ENCODE measurements around the gene SLC31A1.
"Not testable (repeated sequence)": the region's sequence is repeated elsewhere in the genome, so short reads cannot be mapped to it uniquely, and the experiment has no call there.

The SLC31A1 gene

DNA sequence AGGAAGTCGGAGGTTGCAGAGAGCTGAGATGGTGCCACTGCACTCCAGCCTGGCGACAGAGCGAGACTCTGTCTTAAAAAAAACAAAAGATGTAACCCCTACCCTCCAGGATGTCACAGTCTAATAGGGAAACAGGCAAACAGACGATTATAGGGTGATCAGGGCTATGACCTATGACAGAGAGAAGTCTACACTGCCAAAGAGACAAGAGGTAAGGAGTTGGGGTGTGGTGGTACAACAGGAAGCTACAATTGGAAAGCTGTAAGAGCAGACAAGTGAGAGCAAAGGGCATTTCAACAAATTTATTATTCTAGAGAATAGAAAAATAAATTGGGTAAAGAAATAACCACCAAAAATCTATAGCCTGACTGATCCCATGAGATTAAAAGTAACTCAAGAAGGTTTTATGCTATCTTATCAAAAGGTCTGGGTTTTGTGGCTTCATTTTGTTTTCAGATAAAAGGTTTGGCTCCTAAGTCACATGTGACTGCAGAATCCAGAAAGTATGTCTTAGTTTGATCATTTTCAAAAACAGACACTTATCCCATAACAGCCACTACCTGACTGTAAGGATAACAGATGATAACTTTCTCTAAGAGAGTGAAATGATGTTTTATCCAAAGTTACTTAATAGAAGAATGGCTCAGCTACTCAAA is 46.7 kb downstream of the SLC31A1 start:
- no peak for DNase-seq

DNA sequence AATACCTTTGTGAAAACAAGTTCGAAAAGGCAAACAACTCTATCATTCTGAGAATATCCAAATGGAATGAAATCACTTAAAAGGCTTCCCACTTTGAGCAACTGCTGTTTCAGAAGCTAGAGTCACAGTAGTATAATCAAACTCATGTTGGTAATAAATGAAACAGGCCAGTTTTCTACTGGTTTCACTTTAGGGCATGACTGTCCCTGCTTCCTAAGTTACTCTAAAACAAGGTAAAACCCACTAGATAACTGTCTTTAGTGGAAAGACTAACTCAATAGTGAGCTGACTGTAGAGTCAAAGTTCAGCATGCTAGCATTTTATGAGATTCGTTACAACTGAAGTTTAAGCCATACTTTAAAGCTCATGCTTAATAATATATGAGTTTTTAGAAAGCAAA is 48.0 kb downstream of the SLC31A1 start:
- DNase-seq = no peak

DNA sequence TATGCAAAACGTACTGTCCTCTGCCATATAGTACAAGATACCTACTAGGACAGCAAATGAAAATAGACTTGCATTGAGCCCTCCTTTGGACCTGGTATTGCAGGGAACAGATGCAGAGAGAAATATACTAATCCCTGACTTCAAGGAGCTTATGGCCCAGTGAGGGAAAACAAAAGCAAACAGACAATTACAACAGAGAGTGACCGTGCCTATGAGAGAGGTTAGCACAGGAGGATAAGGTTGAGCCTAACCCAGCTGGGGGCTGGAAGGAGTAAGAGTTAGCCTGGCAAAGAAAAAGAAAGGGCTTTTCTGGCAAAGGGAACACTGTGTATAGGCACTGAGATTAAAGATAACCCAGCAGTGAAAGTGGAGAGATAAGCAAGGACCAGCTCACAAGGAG is 48.5 kb downstream of the SLC31A1 start:
- no peak for DNase-seq

DNA sequence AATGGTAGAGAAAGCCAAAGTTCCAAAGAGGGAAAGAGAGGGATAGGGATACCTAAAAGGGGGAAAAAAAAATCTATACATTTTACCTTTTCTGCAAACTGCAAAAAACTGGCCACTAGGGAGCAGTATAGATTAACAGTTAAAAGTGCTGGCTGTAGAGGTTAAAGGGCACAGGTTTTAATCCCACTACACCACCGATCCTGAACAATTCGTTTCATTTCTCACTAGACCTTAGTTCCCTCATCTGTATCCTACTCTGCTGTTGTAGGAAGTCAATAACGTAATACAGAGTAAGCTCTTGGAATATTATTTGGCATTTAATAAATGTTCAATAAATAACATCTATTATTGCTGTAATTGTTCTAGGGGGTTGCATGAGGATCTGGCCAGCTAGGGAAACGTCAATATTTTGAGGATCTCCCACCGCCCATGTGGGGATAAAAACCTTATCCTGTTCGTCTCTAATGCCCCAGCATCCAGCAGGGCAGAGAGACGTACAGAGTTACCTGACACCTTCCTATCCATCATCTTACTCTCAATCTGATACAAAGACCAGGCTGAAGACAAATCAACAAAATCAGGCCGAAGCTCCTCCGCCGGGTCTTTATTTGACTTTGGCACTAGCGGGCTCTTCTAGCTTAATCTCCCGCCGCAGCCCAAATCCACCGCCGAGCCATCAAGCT is 53.3 kb downstream of the SLC31A1 start:
- peak in 1 of 2 donors; percentile 75 for DNase-seq

DNA sequence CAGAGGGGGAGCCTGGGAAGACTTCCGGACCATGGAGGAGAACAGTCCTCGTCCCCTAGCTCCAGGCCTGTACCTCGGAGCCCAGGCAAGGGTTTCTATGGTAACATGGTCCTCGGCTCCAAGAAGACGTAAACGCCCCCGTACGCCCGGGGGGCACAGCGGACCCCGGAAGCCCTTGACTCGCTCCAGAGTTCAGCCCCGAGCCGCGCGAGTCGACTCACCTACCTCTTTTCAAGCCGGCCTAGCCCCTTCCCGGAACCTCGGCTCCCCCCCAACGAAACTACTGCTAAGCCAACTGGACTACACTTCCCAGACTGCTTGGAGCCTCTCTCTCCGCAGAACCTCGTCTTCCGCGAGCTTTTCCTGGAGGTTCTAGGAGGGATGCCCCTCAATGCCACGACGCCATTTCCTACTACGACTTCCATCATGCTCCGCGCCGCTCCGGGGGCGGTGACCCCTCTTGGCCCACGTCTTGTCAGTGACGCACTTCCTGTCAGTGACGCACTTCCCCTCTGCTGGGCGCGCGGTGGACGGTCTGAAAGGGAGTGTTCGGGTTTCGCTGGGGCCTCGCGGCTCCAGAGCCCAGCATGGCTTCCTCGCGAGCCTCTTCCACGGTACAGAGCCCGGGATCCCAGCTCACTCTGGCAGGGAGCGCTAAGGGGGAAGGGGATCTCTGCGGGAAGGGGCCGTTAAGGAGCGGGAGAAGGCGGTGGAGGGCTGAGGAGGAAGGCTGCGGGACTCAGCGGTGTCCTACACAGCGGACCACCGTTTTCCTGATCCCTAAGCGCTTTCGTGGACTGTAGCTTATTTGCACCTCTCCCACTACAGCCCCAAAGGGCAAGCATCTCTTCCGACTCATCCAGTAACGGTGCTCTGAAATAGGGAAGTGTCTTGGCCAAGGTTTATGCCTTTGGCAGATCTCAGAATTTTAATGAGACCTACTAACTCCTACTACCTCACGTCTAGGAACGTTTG is 54.1 kb downstream of the SLC31A1 start, which contains the start of the genes CDC26 and PRPF4:
CDC26 (minus strand) TSS at position 416 of the 975 bp plus-strand sequence. CDS start 3,065 bp downstream, outside the sequence.
PRPF4 (plus strand) TSS at position 502 of the 975 bp plus-strand sequence; CDS start at position 588, 86 bp downstream.
- DNase-seq = peak; percentile 96

DNA sequence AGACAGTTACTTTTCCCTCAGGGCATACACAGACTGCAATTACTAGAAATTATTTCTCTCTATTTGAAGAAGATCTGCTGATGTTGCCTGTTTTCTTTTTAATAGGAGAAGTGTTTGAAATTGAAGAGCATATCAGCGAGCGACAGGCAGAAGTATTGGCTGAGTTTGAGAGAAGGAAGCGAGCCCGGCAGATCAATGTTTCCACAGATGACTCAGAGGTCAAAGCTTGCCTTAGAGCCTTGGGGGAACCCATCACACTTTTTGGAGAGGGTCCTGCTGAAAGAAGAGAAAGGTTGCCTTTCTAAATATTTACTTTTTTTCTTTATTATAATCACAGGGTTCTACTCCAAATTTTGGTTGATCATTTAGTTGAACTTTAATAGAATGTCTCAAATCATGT is 57.5 kb downstream of the SLC31A1 start:
- no peak for DNase-seq

DNA sequence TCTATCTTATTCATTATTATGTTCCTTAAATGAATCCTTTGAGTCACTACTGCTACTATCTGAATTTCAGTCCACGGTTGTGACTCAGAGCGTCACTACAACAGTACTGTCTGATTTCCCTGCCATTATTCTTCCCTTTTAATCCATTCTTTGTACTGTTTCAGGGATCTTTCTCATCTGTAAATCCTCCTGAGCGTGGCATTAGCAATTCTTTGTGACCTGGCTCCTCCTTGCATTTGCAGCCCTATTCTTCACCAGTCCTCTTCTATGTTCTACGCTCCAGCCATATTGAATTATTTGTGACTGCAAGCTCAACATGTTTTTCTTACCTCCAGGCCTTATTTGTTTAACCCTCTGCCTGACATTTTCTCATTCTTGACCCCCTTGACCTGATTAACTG is 60.0 kb downstream of the SLC31A1 start:
- no peak for DNase-seq

DNA sequence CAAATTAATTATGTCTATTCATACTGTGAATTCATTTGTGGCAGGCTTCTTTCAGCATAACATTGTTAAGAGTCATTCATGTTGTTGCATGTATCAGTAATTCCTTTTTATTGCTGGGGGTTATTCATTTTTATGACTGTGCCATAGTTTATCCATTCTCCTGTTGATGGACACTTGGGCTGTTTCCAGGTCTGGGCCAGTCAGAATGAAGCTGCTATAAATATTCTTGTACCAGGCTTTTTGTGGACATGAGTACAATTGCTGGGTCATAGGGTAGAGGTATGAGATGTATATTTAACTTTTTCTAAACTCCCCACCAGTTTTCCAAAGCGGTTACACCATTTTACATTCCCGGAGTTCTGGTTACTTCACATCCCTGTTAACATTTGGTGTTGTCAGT is 67.7 kb downstream of the SLC31A1 start:
- DNase-seq = no peak

DNA sequence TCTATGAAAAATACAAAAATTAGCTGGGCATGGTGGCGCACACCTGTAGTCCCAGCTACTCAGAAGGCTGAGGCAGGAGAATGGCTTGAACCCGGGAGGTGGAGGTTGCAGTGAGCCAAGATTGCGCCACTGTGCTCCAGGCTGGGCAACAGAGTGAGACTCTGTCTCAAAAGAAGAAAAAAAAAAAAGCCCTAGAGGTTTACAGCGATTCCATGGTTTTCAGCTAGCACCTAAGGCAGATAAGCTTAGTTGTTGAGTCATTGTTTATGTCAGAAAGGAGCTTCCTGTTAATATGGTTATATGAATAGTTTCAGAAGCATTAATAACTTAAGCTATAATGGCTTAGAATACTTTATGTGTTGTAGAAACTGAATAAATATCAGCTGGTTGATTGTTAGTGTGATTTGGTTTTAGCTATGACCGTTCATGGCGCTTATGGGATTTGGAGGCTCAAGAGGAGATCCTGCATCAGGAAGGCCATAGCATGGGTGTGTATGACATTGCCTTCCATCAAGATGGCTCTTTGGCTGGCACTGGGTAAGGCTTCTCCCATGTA is 68.8 kb downstream of the SLC31A1 start:
- no peak for DNase-seq

DNA sequence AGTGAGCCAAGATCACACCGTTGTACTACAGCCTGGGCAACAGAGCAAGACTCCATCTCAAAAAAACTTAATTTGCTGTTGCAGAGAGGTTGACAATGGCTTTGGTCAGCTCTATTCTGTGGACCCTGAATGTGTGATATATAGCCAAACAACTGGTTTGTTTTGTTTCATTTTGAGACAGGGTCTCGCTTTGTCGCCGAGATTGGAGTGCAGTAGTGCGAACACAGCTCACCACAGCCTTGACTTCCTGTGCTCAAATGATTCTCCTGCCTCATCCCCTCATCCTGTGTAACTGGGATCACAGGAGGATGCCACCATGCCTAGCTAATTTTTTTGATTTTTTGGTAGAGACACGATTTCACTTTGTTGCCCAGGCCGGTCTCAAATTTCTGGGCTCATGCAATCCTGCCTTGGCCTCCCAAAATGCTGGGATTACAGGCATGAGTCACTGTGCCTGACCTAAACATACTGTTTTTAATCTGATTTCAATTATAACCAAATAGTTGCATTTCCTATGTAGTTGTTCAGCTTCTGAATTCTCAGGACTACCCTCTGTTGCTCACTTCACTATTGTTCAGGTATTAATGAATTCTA is 72.0 kb downstream of the SLC31A1 start:
- no peak for DNase-seq

DNA sequence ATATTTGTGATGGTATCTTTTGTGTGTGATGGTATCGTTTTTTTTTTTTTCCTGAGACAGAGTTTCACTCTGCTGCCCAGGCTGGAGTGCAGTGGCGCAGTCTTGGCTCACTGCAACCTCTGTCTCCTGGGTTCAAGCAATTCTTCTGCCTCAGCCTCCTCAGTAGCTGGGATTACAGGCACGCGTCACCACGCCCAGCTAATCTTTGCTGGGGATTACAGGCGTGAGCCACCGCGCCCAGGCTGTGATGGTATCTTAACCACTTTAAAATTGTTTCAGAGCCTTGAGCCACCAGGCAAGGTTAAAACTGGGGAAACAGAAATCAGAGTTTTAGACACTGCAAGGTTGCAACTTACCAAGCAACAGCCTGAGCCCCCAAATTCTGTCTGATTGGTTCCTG is 74.9 kb downstream of the SLC31A1 start:
- not testable (repeated sequence) for DNase-seq

DNA sequence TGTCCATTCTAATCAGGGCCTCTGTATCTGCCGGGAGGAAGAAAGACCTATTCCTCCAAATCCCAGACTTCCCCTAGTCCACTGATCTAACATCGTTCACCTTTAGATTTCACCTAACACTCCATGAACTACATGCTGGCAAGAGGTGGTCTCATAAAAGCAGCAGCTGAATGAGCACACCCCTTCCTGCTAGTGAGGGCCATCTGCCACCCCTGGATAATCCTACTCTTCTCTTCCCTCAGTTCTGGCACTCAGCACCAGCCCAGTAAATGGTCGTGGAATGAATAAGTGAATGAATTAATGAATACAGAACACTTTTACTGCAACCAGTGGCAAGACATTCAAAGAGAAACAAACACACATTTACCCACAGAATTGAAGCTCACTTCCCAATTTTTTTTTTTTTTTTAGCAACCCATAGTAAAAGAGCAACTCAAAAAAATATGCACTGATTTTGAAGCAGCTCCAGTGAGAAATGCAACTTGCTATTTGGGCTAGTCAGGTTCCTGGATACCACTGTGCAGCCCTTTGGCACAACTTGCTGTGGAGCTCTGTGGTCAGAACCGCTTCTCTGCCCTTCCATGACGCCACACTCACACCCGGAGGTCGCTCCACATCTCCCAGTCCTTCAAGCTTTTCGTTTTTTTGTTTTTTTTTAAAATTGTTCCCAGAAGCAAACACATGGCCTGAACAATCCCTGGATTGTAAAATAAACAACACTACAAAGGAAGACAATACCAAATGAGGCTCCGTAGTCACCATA is 75.6 kb downstream of the SLC31A1 start:
- no peak for DNase-seq

DNA sequence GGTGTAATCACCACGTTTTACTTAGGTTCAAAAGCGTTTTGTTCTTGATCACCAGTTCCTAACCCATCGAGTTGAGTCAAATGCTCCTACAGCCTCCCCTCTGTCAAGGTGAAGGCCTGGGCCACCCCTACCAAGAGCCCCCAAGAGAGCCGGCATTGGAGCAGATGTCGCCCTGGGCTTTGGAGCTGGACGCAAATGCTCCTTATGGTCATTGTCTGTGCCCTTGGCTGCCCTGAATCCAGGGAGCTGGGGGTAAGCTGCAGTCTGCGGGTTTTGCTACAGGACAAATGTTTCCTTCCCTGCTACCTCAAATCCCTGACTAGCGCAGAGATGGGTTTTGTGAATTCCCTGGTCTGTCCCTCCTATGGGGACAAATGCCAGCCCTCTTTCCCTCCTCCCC is 77.0 kb downstream of the SLC31A1 start:
- no peak for DNase-seq

DNA sequence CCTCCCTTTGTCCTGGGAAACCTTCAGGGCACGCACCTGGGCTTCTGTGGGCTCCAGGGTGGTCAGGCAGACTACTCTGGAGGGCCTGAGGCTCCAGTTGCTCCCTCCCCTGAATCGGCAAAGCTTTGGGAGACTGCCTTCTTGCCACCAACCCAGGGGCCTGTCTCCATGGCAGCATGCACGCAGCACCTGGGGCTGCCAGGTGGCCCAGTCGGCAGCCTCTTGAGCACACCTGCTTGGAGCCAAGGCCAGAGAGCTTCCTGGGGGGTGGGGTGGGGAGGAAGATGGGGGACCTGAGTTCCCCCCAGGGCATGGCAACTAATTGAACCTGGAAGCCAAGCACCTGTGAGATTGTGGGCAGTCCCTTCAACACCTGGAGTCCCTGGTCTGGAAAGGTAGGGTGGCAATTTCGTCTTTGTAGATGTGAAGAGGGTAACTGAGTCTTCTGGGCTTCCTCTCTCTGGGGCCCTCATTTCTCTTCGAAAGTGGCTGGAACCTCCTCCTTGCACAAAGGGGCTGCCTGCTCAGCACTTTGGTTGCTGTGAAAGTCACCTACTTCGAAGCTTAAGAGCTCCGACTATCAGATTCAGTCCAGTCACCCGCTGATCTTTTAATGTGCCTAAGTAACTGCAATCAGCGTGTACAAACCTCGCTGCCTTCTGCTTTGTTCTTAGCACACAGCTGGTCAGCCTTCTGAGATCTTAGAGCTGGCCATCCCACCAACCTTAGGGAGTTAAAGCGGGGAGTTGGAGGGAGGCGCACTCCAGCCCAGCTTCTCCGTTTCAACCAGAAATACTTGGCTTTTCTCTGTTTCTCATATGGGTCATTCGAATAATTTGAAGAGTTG is 77.8 kb downstream of the SLC31A1 start:
- DNase-seq = no peak

DNA sequence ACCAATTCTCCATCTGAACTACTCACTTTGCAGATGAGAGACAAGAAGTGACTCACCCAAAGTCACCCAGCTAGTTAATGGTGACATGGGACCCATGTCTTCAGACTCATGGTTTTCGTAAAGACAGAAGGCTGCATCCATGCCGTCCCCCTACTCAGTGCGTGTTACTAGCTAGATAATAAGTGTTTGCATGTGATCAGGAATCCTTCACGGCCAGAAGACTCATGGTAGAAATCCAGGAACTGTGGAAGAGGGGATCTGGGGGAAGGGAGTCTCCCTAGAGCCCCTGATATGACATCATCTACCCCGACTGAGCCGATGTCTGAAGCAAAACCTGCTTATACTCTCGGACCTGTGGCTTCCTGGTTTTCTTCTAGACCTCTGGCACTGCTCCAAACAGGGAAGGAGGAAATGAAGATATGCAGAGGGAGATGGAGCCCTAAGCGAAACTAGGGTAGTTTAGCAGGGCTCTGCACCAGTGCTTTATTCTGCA is 78.5 kb downstream of the SLC31A1 start:
- peak in 1 of 2 donors; percentile 17 for DNase-seq

DNA sequence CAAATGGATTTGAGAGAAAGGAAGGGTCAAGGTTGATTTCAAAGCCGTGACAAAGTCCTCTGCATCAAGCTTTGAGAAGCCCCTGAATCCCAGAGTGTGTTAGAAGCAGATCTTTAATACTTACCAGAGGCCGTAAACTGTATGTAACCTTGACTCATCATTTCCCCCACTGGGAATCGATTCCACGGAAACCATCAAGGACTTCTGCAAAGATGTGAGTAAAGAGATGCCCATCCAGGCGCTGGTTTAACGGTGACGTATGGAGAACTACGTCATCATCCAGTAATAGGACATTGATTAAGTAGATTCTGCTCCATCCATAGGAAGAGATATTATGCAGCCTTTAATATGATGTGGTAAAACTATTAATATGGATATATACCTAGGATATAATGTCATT is 80.2 kb downstream of the SLC31A1 start:
- no peak for DNase-seq

DNA sequence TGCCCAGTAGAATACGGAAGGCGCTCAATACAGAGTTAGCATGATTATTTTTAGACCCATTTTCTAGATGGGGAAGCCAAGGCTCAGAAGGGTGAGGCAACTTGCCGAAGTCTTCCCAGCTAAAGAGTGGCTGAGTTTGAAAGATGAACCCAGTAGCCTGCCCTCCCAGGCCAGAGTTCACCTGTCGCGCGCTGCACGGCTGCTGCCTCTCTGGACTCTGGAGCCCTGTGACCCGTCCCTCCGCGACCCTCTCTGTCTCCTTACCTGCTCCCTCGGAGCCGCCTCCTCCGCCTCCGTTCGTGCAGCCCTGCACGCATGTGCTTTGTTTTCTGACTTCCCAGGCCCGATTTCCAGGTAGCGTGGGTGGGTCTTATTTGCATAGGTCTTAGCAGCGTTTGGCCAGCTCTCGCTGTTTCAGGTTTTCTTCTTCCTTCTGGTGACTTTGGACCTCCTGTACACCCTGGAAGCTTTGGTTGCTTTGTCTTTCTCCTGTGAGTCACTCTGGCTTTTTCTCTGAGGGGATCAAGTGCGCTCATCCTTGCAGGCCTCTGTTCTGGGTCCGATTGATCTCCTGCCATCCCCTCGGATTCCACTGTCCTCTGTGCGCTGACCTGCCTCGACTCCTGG is 81.6 kb downstream of the SLC31A1 start, which contains the start of gene RNF183:
RNF183 (minus strand) TSS at position 585 of the 627 bp plus-strand sequence. CDS start 5,192 bp downstream, outside the sequence.
- no peak for DNase-seq

DNA sequence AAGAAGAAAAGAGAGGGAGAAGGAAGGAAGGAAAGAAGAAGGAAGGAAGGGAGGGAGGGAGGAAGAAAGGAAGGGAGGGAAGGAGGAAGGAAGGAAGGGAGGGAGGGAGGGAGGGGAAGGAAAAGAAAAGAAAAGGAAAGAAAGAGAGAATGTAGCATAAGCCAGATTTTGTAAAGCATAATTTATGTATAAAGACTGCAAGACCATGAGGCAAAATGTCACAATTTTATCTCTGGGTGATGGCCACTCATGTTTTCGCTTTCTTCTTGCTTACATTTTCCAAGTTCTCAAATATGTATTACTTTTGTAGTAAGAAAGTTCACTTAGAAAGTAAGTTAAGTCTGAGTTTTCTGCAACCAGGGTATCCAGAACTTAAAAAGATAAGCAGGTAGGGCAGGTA is 85.2 kb downstream of the SLC31A1 start:
- no peak for DNase-seq

DNA sequence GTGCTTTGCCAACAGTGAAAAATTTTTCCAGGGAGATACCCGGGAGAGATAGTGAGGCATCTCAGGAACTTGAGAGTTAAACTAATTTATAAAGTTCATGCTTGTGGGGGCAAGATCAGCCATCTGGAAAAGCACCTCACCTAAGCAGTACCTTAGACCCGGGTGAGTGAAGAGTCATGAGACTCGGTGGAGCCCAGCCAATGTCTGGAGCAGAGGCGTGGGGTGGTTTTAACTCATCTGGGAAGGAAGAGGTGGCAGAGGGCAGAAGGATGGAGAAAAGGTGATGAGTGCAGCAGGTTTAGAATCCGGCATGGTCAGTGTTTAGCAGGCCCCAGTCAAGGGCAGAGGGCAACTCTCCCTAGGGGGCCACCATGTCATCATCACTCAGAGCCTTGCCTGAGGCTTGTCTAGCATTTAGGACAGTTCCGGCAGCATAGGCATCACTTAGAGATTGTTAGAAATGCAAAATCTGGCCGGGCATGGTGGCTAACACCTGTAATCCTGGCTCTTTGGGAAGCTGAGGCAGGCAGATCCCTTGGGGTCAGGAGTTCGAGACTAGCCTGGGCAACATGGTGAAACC is 86.1 kb downstream of the SLC31A1 start:
- DNase-seq = no peak

All from CD4-positive, alpha-beta T cell treated with Interleukin-4 for 1 hour (primary cell).